ENCODE data around the gene CDH24. TPM values are rescaled to one million over a fixed set of nuclear protein-coding genes. Genes with fewer than 3 reads are reported as not detected.

Gene CDH24
- total and polyA plus RNA-seq, 9 of the 15 experiments (the other 6 are each of a cell fraction or from before 2014, with no cell fraction given) = 0.04 to 16.2 (median 4.9) TPM

GRCh38 chr14:23021434-23021833, 35.9 kb downstream of the CDH24 start (continued):
- TF ChIP-seq JUND (IDR thresholded peaks at IDR 0.05; ENCODE audit: borderline replicate concordance, low read depth, low read length) (no peak), JUND (tag; IDR thresholded peaks at IDR 0.05; ENCODE audit: borderline replicate concordance, low read depth, low read length) (no peak), FOXK1 (CRISPR knock-in tag; IDR thresholded peaks at IDR 0.05; ENCODE audit: borderline replicate concordance) (no peak), ATF7 (IDR thresholded peaks at IDR 0.05) (0 out of 2 replicates have a peak, but pooled peaks have one; percentile 11), HDAC1 (IDR thresholded peaks at IDR 0.05) (peak in 1 of 2 experiments; percentile 39; a peak in 1 of 4 replicates), BRD4 (IDR thresholded peaks at IDR 0.05) (no peak), SAFB (IDR thresholded peaks at IDR 0.05; ENCODE audit: borderline replicate concordance, low read depth, low read length) (no peak), JUNB (CRISPR knock-in tag; conservative IDR thresholded peaks at IDR 0.05) (no peak), FOXK2 (conservative IDR thresholded peaks at IDR 0.05 in 1 of 2, IDR thresholded peaks at IDR 0.05 in 1 of 2; ENCODE audit: low read depth in 2 of 2) (0 out of 4 replicates have a peak, but pooled peaks of 1 of the 2 experiments have one; percentile 48), ZNF217 (CRISPR knock-in tag; IDR thresholded peaks at IDR 0.05) (no peak), ZNF592 (IDR thresholded peaks at IDR 0.05) (peak; percentile 47; the same call in 1 of the 2 replicates), HDAC6 (IDR thresholded peaks at IDR 0.05; ENCODE audit: low read depth, low read length) (no peak), RUNX1 (IDR thresholded peaks at IDR 0.05; ENCODE audit: low read depth) (no peak), HDAC8 (tag; IDR thresholded peaks at IDR 0.05) (no peak), EWSR1 (IDR thresholded peaks at IDR 0.05; ENCODE audit: borderline replicate concordance, low read depth, partially characterized antibody) (no peak), TBP (optimal IDR thresholded peaks at IDR 0.05; ENCODE audit: low read depth, low read length) (no peak), HMG20B (CRISPR knock-in tag; IDR thresholded peaks at IDR 0.05) (no peak), USF1 (CRISPR knock-in tag; IDR thresholded peaks at IDR 0.05) (peak; percentile 49), POLR2A (conservative IDR thresholded peaks at IDR 0.05) (0 out of 2 replicates have a peak, but pooled peaks have one; percentile 19), SMAD4 (CRISPR knock-in tag; conservative IDR thresholded peaks at IDR 0.05) (no peak), ZNF668 (CRISPR knock-in tag; IDR thresholded peaks at IDR 0.05) (no peak), RBM34 (IDR thresholded peaks at IDR 0.05; ENCODE audit: borderline replicate concordance, insufficient read depth, low read length) (no peak), ZNF274 (IDR thresholded peaks at IDR 0.05; ENCODE audit: borderline replicate concordance, low read depth, low read length) (0 out of 2 replicates have a peak, but pooled peaks have one; percentile 29), KDM1A (IDR thresholded peaks at IDR 0.05) (peak in 1 of 2 experiments; percentile 16; a peak in 1 of 4 replicates), PKNOX1 (IDR thresholded peaks at IDR 0.05) (peak; percentile 48)
